PFSK-1 (cell line): ENCODE results near the gene SLC25A14. TPM values are rescaled to one million over a fixed set of nuclear protein-coding genes. Genes with fewer than 3 reads are reported as not detected.
A peak's percentile ranks its signal among the peaks of the same experiment; 100 is the strongest.

Experiments
- FOXP2 ChIP-seq: optimal IDR thresholded peaks from 2 replicates; pipeline ENCODE3; 2011; ENCODE audit warnings: borderline replicate concordance, control low read depth, inconsistent platforms; ENCODE audit not compliant: insufficient read depth; ENCODE audit errors: extremely low read length, extremely low read depth
- POLR2AphosphoS5 ChIP-seq: IDR thresholded peaks from 2 replicates; pipeline ENCODE4 v1.6.1; 2012; ENCODE audit warnings: low read depth, mild to moderate bottlenecking, control low read depth, low read length, moderate library complexity
- REST ChIP-seq, 2 experiments: IDR thresholded peaks; 2 replicates each; pipeline versions ENCODE4 v1.6.1 to v1.8.0; 2011 to 2012; ENCODE audit warnings: low read depth in 2 of 2, low read length in 2 of 2, control low read depth in 1 of 2, inconsistent platforms in 1 of 2, mild to moderate bottlenecking in 1 of 2, moderate library complexity in 1 of 2; ENCODE audit not compliant: insufficient read depth in 1 of 2
- SIN3A ChIP-seq: IDR thresholded peaks from 2 replicates; pipeline ENCODE4 v1.6.1; 2012; ENCODE audit warnings: mild to moderate bottlenecking, low read length, moderate library complexity, borderline replicate concordance; ENCODE audit not compliant: insufficient read depth
- TAF1 ChIP-seq: IDR thresholded peaks from 2 replicates; pipeline ENCODE4 v1.6.1; 2012; ENCODE audit warnings: low read length, control low read depth, borderline replicate concordance; ENCODE audit not compliant: insufficient read depth
- polyA plus RNA-seq: library from polyadenylated mRNA; unstranded; fragments of >200 nt; gene quantifications from one replicate; pipeline ENCODE4 v1.2.1, GENCODE V29; 2012; ENCODE audit warnings: low read depth, missing spikeins; ENCODE audit not compliant: insufficient read length

The SLC25A14 gene, protein sequence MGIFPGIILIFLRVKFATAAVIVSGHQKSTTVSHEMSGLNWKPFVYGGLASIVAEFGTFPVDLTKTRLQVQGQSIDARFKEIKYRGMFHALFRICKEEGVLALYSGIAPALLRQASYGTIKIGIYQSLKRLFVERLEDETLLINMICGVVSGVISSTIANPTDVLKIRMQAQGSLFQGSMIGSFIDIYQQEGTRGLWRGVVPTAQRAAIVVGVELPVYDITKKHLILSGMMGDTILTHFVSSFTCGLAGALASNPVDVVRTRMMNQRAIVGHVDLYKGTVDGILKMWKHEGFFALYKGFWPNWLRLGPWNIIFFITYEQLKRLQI
- polyA plus RNA-seq = 3.6 TPM

GRCh38 chrX:130339408-130340222 lies at the start of gene SLC25A14:
SLC25A14 (plus strand) TSS chrX:130339919; CDS start chrX:130340279, 360 bp downstream.
- TF ChIP-seq TAF1 = no peak
- peak; percentile 50; the same call in 1 of the 2 replicates for TF ChIP-seq POLR2AphosphoS5
- no peak for TF ChIP-seq FOXP2
- no peak for TF ChIP-seq REST (IDR thresholded peaks at IDR 0.05; ENCODE audit: insufficient read depth in 1 of 2, low read depth in 2 of 2, low read length in 2 of 2)
- TF ChIP-seq SIN3A = peak; percentile 83; the same call in 1 of the 2 replicates

DNA sequence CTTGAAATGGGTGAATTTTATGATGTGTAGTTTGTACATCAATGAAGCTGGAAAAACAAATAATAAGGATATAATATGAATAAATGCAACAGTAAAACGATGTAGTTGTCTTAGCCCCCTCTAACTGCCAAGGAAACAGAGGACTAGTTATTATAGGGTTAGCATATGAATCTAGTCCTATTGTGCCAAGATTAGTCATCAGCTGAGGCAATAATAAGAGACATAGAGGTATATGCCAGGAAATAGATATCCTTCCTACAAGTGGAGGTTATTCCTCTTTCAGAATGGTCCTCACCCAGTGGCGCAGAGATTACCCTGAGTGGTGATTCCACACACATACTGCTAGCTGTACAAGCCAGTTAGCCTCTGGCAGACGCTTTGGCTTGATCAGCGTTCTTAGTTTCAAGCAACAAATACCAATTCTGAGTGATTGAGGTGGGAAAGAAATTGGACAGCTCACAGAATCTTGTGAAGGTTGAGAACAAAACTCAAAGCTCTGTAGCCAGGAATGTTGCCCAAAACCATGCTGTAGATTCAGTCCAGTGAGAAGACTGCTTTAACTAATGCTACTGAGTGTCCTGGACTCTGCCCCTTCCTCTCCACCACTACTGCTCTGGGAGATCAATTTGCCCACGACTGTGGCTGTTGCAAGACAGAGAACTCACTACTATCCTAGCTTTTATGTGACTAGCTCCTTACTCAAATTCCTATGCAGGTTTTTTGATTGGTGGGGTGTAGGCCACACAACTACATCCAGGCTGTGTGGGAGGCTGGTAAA lies 44.0 kb upstream of the SLC25A14 start:
- TF ChIP-seq POLR2AphosphoS5 (no peak), SIN3A (no peak), REST (IDR thresholded peaks at IDR 0.05; ENCODE audit: insufficient read depth in 1 of 2, low read depth in 2 of 2, low read length in 2 of 2) (no peak), TAF1 (no peak), FOXP2 (no peak)

GRCh38 chrX:130296297-130296678 lies 43.4 kb upstream of the SLC25A14 start:
- TF ChIP-seq POLR2AphosphoS5 = no peak
- no peak for TF ChIP-seq FOXP2
- no peak for TF ChIP-seq TAF1
- TF ChIP-seq REST (IDR thresholded peaks at IDR 0.05; ENCODE audit: insufficient read depth in 1 of 2, low read depth in 2 of 2, low read length in 2 of 2) = no peak
- TF ChIP-seq SIN3A = no peak

GRCh38 chrX:130296743-130297142 lies 43.0 kb upstream of the SLC25A14 start:
- TF ChIP-seq POLR2AphosphoS5 (no peak), TAF1 (no peak), FOXP2 (no peak), SIN3A (no peak), REST (IDR thresholded peaks at IDR 0.05; ENCODE audit: insufficient read depth in 1 of 2, low read depth in 2 of 2, low read length in 2 of 2) (no peak)
